Neuron (in vitro differentiated cells): ENCODE measurements around the gene ISCA2.

ENCODE experiments used
- H2AFZ ChIP-seq: one replicate; pipeline ENCODE4 v1.6.1; 2013; ENCODE audit warnings: low read depth, mild to moderate bottlenecking, inconsistent platforms, low read length, moderate library complexity
- H3K27me3 ChIP-seq: one replicate; pipeline ENCODE4 v1.6.1; 2013; ENCODE audit warnings: low read length; ENCODE audit not compliant: insufficient read depth
- H3K36me3 ChIP-seq: one replicate; pipeline ENCODE4 v1.6.1; 2013; ENCODE audit warnings: low read length; ENCODE audit not compliant: insufficient read depth
- H3K4me1 ChIP-seq: one replicate; pipeline ENCODE4 v1.6.1; 2013; ENCODE audit warnings: low read length; ENCODE audit not compliant: insufficient read depth
- H3K4me3 ChIP-seq: 2 replicates; pipeline ENCODE4 v1.5.1; 2013; ENCODE audit warnings: mild to moderate bottlenecking, low read length, moderate library complexity
- H3K9me3 ChIP-seq: one replicate; pipeline ENCODE4 v1.6.1; 2013; ENCODE audit warnings: low read length

The ISCA2 gene

GRCh38 chr14:74516451-74517160 is 23.0 kb downstream of the ISCA2 start:
- Histone ChIP-seq H2AFZ (no peak overlapping the region), H3K9me3 (no peaks in the 10 kb centered on the region), H3K27me3 (no peaks in the 10 kb centered on the region), H3K4me3 (no peak overlapping the region), H3K36me3 (no peaks in the 10 kb centered on the region), H3K4me1 (peaks cover 22% of the 10 kb centered on the region)

GRCh38 chr14:74517731-74518130 is 24.2 kb downstream of the ISCA2 start:
- no peaks in the 10 kb centered on the region for H3K9me3 ChIP-seq
- no peaks in the 10 kb centered on the region for H3K36me3 ChIP-seq
- H3K27me3 ChIP-seq = no peaks in the 10 kb centered on the region
- no peak overlapping the region for H2AFZ ChIP-seq
- H3K4me1 ChIP-seq = peaks cover 16% of the 10 kb centered on the region
- no peak overlapping the region for H3K4me3 ChIP-seq

- no peaks in the 10 kb centered on the region for H3K36me3 ChIP-seq
- H3K9me3 ChIP-seq = no peaks in the 10 kb centered on the region
- no peaks in the 10 kb centered on the region for H3K27me3 ChIP-seq
- H3K4me1 ChIP-seq = peaks cover 16% of the 10 kb centered on the region
- no peak overlapping the region for H2AFZ ChIP-seq
- no peak overlapping the region for H3K4me3 ChIP-seq
Observed at GRCh38 chr14:74518221-74518620, 24.7 kb downstream of the ISCA2 start.

GRCh38 chr14:74519316-74520074 is 25.9 kb downstream of the ISCA2 start:
- Histone ChIP-seq H3K36me3 (no peaks in the 10 kb centered on the region), H3K4me3 (no peak overlapping the region), H3K4me1 (peaks cover 21% of the 10 kb centered on the region), H3K27me3 (no peaks in the 10 kb centered on the region), H3K9me3 (no peaks in the 10 kb centered on the region), H2AFZ (no peak overlapping the region)

- Histone ChIP-seq H3K4me3 (no peak overlapping the region), H3K27me3 (no peaks in the 10 kb centered on the region), H2AFZ (no peak overlapping the region), H3K4me1 (peaks cover 14% of the 10 kb centered on the region), H3K36me3 (no peaks in the 10 kb centered on the region), H3K9me3 (no peaks in the 10 kb centered on the region)
Observed at GRCh38 chr14:74521756-74522155, 28.2 kb downstream of the ISCA2 start.

GRCh38 chr14:74522740-74523139 is 29.2 kb downstream of the ISCA2 start:
- no peaks in the 10 kb centered on the region for H3K9me3 ChIP-seq
- H3K27me3 ChIP-seq = no peaks in the 10 kb centered on the region
- H3K36me3 ChIP-seq = no peaks in the 10 kb centered on the region
- H3K4me1 ChIP-seq = peaks cover 9% of the 10 kb centered on the region
- no peak overlapping the region for H3K4me3 ChIP-seq
- no peak overlapping the region for H2AFZ ChIP-seq

- H3K27me3 ChIP-seq = no peaks in the 10 kb centered on the region
- no peak overlapping the region for H2AFZ ChIP-seq
- no peak overlapping the region for H3K4me3 ChIP-seq
- H3K4me1 ChIP-seq = peaks cover 9% of the 10 kb centered on the region
- no peaks in the 10 kb centered on the region for H3K36me3 ChIP-seq
- H3K9me3 ChIP-seq = no peaks in the 10 kb centered on the region
Observed at GRCh38 chr14:74524076-74524811, 30.7 kb downstream of the ISCA2 start.

- no peak overlapping the region for H2AFZ ChIP-seq
Observed at GRCh38 chr14:74524812-74525135, 31.2 kb downstream of the ISCA2 start.

GRCh38 chr14:74525361-74525851 is 31.8 kb downstream of the ISCA2 start:
- no peak overlapping the region for H3K4me3 ChIP-seq
- no peaks in the 10 kb centered on the region for H3K27me3 ChIP-seq
- H3K4me1 ChIP-seq = peaks cover 9% of the 10 kb centered on the region
- no peaks in the 10 kb centered on the region for H3K9me3 ChIP-seq
- no peaks in the 10 kb centered on the region for H3K36me3 ChIP-seq
- H2AFZ ChIP-seq = no peak overlapping the region

More at GRCh38 chr14:74524812-74525135, 31.2 kb downstream of the ISCA2 start:
- Histone ChIP-seq H3K9me3 (no peaks in the 10 kb centered on the region), H3K27me3 (no peaks in the 10 kb centered on the region), H3K4me1 (peaks cover 9% of the 10 kb centered on the region), H3K4me3 (no peak overlapping the region), H3K36me3 (no peaks in the 10 kb centered on the region)

GRCh38 chr14:74526854-74527585 is 33.5 kb downstream of the ISCA2 start:
- H3K9me3 ChIP-seq = no peaks in the 10 kb centered on the region
- no peak overlapping the region for H3K4me3 ChIP-seq
- no peaks in the 10 kb centered on the region for H3K36me3 ChIP-seq
- no peaks in the 10 kb centered on the region for H3K27me3 ChIP-seq
- H3K4me1 ChIP-seq = peaks cover 17% of the 10 kb centered on the region
- no peak overlapping the region for H2AFZ ChIP-seq

GRCh38 chr14:74527736-74528280 is 34.2 kb downstream of the ISCA2 start:
- no peak overlapping the region for H2AFZ ChIP-seq
- no peaks in the 10 kb centered on the region for H3K27me3 ChIP-seq
- no peaks in the 10 kb centered on the region for H3K36me3 ChIP-seq
- peaks cover 17% of the 10 kb centered on the region for H3K4me1 ChIP-seq
- no peak overlapping the region for H3K4me3 ChIP-seq
- H3K9me3 ChIP-seq = no peaks in the 10 kb centered on the region

GRCh38 chr14:74528406-74528805 is 34.8 kb downstream of the ISCA2 start:
- no peaks in the 10 kb centered on the region for H3K36me3 ChIP-seq
- no peaks in the 10 kb centered on the region for H3K9me3 ChIP-seq
- H3K4me3 ChIP-seq = no peak overlapping the region
- no peaks in the 10 kb centered on the region for H3K27me3 ChIP-seq
- no peak overlapping the region for H2AFZ ChIP-seq
- peaks cover 17% of the 10 kb centered on the region for H3K4me1 ChIP-seq
